SHP77 (cell line): ENCODE results near the gene NAPSA.

Experiments
- DNase-seq, 2 experiments: peaks; one replicate each; lab custom pipeline; 2025; lab: John Stamatoyannopoulos, UW

NAPSA gene

GRCh38 chr19:50314724-50315708, 50.4 kb downstream of the NAPSA start:
- DNase-seq, result no peak

GRCh38 chr19:50313812-50314536, 51.5 kb downstream of the NAPSA start:
- DNase-seq, result no peak

GRCh38 chr19:50312967-50313811, 52.2 kb downstream of the NAPSA start:
- no peak for DNase-seq

DNA sequence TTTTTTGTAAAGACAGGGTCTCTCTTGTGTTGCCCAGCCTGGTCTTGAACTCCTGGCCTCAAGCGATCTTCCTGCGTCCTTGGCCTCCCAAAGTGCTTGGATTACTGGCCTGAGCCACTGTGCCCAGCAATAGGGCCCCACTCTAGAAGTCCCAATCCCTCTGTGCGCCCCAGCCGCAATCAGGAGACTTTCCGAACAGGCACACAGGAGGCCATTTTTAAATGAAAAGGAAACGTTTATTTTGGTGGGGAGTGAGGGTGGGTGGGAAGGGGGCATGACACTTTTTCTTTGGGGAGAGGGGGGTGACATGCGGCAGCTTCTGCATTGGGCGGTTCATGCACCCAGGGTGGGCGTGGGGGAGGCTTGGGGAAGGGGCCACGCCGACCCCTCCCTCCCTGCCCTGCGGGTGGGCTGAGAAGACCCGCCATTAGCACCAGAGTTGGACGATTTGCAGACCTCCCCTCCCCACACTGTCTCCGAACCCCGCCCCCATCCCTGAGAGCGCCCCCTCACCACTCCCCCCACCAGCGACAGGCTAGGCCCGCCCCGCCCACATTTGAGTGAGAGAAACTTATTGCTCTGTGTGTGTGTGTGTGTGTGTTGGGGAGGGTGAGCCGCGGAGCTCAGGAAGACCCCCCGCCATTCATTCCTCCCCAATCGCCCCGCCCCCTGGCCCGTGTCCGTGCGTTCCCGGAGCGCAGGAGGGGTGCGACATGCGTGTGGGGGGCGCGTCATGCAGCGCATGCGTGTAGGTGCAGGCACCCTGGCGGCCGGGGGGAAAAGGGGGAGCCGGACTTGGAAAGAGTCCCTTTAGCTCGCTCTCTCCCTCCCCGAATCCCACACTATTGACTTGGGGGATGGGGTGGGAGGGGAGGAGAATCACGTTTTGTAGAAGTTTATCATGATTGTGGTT, 53.5 kb downstream of the NAPSA start:
- peak; percentile 48 to 71 for DNase-seq

DNA sequence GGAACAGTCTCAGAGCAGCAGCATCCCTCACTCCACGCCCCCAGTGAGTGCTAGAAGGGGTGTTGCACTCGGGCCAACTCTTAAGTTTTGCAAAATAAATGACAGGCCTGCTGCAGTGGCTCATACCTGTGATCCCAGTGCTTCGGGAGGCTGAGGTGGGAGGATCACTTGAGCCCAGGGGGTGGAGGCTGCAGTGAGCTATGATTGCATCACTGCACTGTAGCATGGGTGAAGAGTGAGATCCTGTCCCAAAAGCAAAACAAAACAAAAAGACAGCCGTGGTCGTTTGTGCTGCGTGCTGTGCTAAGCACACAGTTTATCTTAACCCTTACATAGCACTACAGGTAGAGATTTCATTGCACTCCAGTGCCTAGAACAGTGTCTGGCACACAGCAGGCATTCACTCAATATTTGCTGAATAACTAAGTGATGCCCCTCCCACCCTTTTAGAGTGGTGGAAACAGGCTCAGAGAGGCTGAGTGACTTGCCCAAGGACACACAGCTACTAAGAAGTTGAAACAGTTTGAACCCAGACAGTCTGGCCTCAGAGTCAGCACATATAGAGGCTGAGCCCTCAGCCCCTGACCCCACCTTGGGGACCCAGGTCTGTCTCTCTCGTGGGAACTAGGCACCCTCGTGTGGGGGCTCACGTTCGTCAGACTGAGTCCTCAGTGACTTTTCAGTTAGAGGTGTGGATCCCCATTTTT, 54.5 kb downstream of the NAPSA start:
- DNase-seq, result no peak

GRCh38 chr19:50309396-50310125, 55.9 kb downstream of the NAPSA start:
- no peak for DNase-seq

- DNase-seq, result no peak
Observed at GRCh38 chr19:50308991-50309390, 56.4 kb downstream of the NAPSA start.
